Astrocyte of the spinal cord (primary cell): Measurements from ENCODE around the gene OR2C1.

ENCODE experiments used
- DNase-seq: peaks from one replicate; pipeline ENCODE4 v3.0.0; 2011; ENCODE audit warnings: low read depth, low spot score
- H3K4me3 ChIP-seq: 2 replicates; pipeline ENCODE4 v1.5.1; 2011; ENCODE audit warnings: low read depth, mild to moderate bottlenecking, low read length, moderate library complexity
- CTCF ChIP-seq: IDR thresholded peaks from 2 replicates; pipeline ENCODE4 v1.5.1; 2012; ENCODE audit warnings: low read depth, mild to moderate bottlenecking, low read length, inconsistent platforms
- in situ Hi-C: cut with HindIII; loops from 2 replicates; pipeline ENCODE4 v1.10.0; 2017; ENCODE audit warnings: low sequenced_read_pairs

The OR2C1 gene

GRCh38 chr16:3355589-3355988 is at the start of gene OR2C1:
OR2C1 (plus strand) TSS chr16:3355889; CDS start chr16:3355941, 52 bp downstream.
- H3K4me3 ChIP-seq: no peak within 1 kb of the TSS
- no peak for TF ChIP-seq CTCF
- DNase-seq: no peak
- in situ Hi-C loops: no loop called here

GRCh38 chr16:3306078-3306477 is 49.6 kb upstream of the OR2C1 start:
- TF ChIP-seq CTCF: no peak
- no peak for DNase-seq
- H3K4me3 ChIP-seq: peak overlapping the region; percentile 72
- in situ Hi-C loops: no loop called here

- in situ Hi-C loops: no loop called here
- no peak for TF ChIP-seq CTCF
- no peak overlapping the region for H3K4me3 ChIP-seq
- DNase-seq: no peak
Measured at GRCh38 chr16:3311496-3311895, 44.2 kb upstream of the OR2C1 start.

GRCh38 chr16:3317315-3317999 is 38.2 kb upstream of the OR2C1 start:
- H3K4me3 ChIP-seq: no peak overlapping the region
- no peak for TF ChIP-seq CTCF
- DNase-seq: peak; percentile 50
- in situ Hi-C loops: no loop called here

- no peak for TF ChIP-seq CTCF
- in situ Hi-C loops: no loop called here
- DNase-seq: no peak
- no peak overlapping the region for H3K4me3 ChIP-seq
Measured at GRCh38 chr16:3321816-3322215, 33.9 kb upstream of the OR2C1 start.

- in situ Hi-C loops: no loop called here
- no peak for DNase-seq
- no peak overlapping the region for H3K4me3 ChIP-seq
- TF ChIP-seq CTCF: no peak
Measured at GRCh38 chr16:3327514-3327913, 28.2 kb upstream of the OR2C1 start.
